OCI-LY1 (cell line): ENCODE results near the gene TGFBRAP1.

ENCODE experiments used
- CTCF ChIP-seq: fragments of 200-600 bp; sonication (generic), shearing (Covaris generic); IDR thresholded peaks from 2 replicates; pipeline ENCODE4 v1.5.1; 2017; ENCODE audit warnings: mild to moderate bottlenecking, antibody characterized with exemption, low read length, moderate library complexity, mixed read lengths
- EZH2 ChIP-seq: fragments of 200-600 bp; sonication (generic), shearing (Covaris generic); IDR thresholded peaks from 2 replicates; pipeline ENCODE4 v1.8.0; 2017; ENCODE audit warnings: borderline replicate concordance, mixed run types, mild to moderate bottlenecking, antibody characterized with exemption, low read length, moderate library complexity, mixed read lengths

GRCh38 chr2:105294046-105294445, 35.5 kb downstream of the TGFBRAP1 start:
- TF ChIP-seq CTCF (no peak), EZH2 (no peak)
